SK-N-SH treated with all-trans-retinoic acid at 6 μM for 48 hours (cell line): ENCODE results near the gene ANKRD65.

ENCODE experiments used
- ARNTL ChIP-seq: fragments of 450-650 bp; formaldehyde crosslinking; IDR thresholded peaks from 2 replicates; pipeline ENCODE4 v1.5.0; 2020; ENCODE audit warnings: low read depth, mild to moderate bottlenecking, moderate library complexity, borderline replicate concordance
- BACH2 ChIP-seq: fragments of 250-450 bp; sonication (Bioruptor Pico); IDR thresholded peaks from 2 replicates; pipeline ENCODE4 v1.9.0; 2021; ENCODE audit warnings: mild to moderate bottlenecking, borderline replicate concordance
- CREB5 ChIP-seq: fragments of 250-450 bp; sonication (Bioruptor Pico); IDR thresholded peaks from 2 replicates; pipeline ENCODE4 v1.5.1; 2020; ENCODE audit warnings: low read depth, mild to moderate bottlenecking, moderate library complexity
- CSRNP3 ChIP-seq: fragments of 250-450 bp; sonication (Bioruptor Pico); IDR thresholded peaks from 2 replicates; pipeline ENCODE4 v1.5.1; 2021; ENCODE audit warnings: mild to moderate bottlenecking, moderate library complexity
- OSR1 ChIP-seq: fragments of 250-450 bp; sonication (Bioruptor Pico); IDR thresholded peaks from 2 replicates; pipeline ENCODE4 v1.8.0; 2022; ENCODE audit warnings: moderate library complexity, mild to moderate bottlenecking, inconsistent platforms
- PATZ1 ChIP-seq: fragments of 250-450 bp; sonication (Bioruptor Pico); IDR thresholded peaks from 2 replicates; pipeline ENCODE4 v1.8.0; 2020; ENCODE audit warnings: mild to moderate bottlenecking, moderate library complexity, borderline replicate concordance
- RARB ChIP-seq: fragments of 250-450 bp; sonication (Bioruptor Pico); IDR thresholded peaks from 2 replicates; pipeline ENCODE4 v1.8.0; 2021; ENCODE audit warnings: mild to moderate bottlenecking, moderate library complexity
- TSHZ2 ChIP-seq: fragments of 250-450 bp; sonication (Bioruptor Pico); IDR thresholded peaks from 2 replicates; pipeline ENCODE4 v1.5.0; 2020; ENCODE audit warnings: mild to moderate bottlenecking, moderate library complexity
- ZC3H10 ChIP-seq: fragments of 250-450 bp; sonication (Bioruptor Pico); IDR thresholded peaks from 2 replicates; pipeline ENCODE4 v1.5.1; 2021; ENCODE audit warnings: mild to moderate bottlenecking, moderate library complexity
- ZFP3 ChIP-seq: fragments of 250-450 bp; sonication (Bioruptor Pico); IDR thresholded peaks from 2 replicates; pipeline ENCODE4 v1.5.0; 2020; ENCODE audit warnings: mild to moderate bottlenecking, moderate library complexity

- TF ChIP-seq ZC3H10 (CRISPR knock-in tag), result no peak
- no peak for TF ChIP-seq RARB
- no peak for TF ChIP-seq ARNTL (CRISPR knock-in tag)
- TF ChIP-seq CSRNP3 (CRISPR knock-in tag), result no peak
- no peak for TF ChIP-seq CREB5 (CRISPR knock-in tag)
- TF ChIP-seq TSHZ2 (CRISPR knock-in tag), result no peak
- no peak for TF ChIP-seq BACH2 (CRISPR knock-in tag)
- no peak for TF ChIP-seq PATZ1 (CRISPR knock-in tag)
- TF ChIP-seq ZFP3, result no peak
- TF ChIP-seq OSR1 (CRISPR knock-in tag), result no peak
Measured at GRCh38 chr1:1403653-1404052, 17.4 kb downstream of the ANKRD65 start.
